ENCODE measurements around the gene TOR4A.

Gene TOR4A

DNA sequence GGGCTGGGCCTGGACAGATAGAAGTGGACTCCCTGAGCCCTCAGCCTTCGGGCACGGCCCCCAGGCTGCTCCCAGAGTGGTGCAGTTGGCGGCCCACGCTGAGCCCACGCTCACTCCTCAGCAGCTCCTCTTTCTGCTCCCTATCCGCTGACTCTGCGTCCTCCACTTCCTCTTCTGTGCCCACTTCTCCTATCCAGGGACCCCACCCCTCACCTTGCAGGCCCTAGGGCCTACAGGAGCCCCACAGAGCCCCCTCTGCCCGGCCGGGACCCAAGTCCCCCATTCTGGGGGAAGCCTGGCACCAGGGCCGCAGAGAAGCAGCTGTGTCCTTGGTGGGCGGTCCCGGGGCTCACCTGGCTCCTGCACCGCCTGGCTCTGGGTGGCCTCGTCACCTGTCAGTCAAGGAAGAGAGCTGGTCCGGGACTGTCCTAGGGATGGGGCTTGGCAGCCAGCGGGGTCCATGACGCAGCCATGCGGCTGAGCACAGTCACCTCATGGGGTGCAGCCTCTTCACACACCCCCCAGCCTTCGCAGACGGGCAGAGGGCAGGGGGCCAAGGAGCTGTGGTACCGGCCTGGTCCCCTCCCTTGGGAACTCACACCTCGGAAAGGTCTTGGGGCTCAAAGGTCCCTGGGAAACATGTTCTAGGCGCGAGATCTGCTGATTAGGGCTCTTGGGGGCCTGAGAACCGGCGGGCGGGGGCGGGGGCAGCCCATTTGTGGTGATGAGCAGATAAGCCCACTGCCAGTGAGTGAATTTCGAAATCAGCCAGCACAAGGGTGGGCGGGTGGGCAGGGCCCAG is 29.9 kb downstream of the TOR4A start:
- DNase-seq (ENCODE audit: low read depth): no peak

DNA sequence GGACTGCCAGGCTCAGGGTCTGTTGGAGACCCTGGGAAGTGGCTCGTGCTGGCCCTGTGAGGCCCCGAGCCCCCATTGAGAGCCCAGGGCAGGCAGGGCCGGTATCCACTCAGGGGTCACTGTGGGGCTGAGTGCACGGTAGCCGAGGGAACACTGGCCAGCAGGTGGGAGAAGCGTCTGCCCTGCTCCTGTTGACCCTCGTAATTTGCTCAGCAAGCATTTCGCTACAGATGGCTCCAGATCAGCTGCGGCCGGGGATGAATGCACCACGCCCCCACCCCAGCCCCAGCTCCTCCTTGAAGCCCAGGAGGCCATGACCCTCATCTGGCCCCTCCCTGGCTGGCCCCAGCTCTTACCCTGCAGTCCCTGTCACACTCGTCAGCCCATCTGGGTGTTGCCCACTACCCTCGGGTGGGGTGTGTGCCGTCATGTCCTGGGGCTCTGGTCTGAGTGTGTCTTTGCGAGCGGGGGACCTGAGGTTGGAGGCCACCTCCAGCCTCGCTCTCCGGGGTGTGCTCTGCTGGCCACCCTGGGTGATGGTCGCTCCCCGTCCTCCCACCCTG is 30.6 kb downstream of the TOR4A start:
- DNase-seq (ENCODE audit: low read depth): no peak

DNA sequence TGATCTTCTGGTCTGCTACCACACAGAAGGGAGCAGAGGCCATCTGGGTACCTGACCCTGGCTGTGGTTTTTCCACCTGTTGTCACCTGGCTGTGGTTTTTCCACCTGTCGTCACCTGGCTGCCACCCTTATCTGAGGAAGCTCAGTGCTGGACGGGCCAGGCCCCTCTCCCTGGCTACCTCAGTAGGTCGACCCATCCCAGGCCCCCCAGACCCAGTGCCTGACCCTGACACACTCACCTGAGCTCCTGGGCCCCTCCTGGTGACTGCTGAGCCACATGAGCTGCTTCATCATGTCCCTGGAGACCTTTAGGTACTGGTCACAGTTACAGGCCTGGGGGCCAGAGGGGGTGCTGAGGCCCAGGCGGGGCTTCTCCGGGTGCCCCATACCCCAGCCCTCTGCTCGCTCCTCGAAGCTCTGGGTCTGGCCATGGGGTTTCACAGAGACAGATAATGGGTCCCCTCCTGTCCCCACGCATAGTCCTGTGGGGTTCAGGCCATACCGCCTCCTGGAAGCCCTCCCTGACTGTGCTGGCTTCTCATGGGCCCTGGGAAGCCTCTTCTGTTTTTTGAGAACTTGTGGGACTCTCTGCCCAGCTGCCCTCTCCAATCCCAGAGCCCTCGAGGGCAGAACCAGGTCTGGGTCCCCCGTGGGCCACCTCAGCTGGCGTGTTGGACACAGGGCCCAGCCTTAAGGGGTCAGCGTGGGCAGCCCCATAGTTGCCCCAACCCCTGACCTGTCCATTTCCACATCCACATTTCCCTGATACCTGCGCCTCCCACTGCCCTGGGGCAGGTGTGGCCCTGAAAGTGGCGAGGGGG is 32.1 kb downstream of the TOR4A start:
- no peak for DNase-seq (ENCODE audit: low read depth)

DNA sequence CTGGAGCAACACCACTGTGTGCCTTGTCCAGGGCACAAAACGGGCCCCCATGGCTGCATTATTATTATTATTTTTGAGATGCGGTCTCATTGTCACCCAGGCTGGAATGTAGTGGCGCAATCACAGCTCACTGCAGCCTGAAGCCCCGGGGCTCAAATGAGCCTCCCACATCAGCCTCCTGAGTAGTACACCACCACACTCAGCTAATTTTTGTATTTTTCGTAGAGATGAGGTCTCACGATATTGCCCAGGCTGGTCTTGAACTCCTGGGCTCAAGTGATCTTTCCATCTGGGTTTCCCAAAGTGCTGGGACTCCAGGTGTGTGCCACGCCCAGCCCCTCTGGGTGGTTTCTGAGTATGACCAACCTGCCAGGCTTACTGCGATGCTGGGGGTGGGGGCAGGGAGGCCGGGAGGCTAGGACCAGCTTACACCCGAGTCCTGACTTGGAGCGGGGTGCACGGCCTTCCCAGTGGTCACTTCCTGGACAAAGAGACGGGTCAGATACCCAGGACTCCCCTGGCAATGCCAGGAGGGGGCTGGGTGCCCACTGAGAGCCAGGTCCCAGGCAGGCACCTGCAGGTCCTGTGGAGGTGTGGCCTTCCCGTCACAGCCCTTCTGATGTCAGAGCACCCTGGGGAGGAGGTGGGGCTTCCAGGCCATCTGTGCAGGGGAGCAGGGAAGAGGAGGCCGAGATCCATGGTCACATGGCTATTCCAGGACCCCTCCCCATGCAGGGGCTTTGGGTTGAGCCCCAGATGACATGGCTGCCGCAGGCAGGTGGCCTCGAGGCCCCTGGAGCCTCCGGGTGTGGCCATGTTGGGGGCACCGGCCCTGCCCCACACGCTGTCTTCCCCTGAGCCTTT is 32.9 kb downstream of the TOR4A start:
- no peak for DNase-seq (ENCODE audit: low read depth)

DNA sequence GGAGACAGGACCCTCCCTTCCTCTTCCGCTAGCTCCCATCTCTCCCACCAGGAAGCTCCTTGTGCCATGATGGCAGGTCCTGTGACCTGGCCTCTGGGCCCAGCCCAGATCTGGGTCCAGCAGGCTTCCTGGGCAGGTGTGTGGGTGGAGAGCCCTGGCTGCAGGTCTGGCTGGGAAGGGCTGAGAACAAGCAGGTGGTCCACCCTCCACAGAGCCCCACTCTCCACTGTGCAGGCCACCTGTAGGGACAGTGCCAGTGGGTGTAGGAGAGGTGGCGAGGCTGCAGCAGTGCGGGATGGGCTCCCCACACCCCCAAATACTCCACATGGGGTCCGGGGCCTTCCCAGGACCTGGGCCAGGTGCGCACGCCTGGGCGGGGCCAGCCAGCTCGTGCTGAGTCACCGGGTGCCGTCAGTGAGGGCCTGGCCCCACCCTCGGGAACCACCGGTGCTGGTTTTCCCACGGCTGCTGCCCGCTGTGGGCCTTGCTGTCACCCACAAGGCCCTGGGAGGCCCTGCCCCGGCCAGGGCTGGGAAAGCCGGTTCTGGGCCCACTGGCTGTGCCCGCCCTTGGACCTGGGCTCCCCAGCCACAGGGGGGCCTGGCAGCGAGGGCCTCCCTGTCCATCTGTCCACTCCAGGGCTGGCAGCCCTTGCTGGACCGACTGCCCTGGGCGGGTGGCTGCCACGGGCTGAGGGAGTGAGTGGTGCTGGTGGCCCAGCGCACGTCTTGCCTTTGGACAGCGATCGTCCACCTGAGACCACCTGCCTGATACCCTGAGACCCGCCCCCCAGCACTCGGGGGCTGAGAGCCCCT is 33.9 kb downstream of the TOR4A start:
- DNase-seq (ENCODE audit: low read depth): no peak

DNA sequence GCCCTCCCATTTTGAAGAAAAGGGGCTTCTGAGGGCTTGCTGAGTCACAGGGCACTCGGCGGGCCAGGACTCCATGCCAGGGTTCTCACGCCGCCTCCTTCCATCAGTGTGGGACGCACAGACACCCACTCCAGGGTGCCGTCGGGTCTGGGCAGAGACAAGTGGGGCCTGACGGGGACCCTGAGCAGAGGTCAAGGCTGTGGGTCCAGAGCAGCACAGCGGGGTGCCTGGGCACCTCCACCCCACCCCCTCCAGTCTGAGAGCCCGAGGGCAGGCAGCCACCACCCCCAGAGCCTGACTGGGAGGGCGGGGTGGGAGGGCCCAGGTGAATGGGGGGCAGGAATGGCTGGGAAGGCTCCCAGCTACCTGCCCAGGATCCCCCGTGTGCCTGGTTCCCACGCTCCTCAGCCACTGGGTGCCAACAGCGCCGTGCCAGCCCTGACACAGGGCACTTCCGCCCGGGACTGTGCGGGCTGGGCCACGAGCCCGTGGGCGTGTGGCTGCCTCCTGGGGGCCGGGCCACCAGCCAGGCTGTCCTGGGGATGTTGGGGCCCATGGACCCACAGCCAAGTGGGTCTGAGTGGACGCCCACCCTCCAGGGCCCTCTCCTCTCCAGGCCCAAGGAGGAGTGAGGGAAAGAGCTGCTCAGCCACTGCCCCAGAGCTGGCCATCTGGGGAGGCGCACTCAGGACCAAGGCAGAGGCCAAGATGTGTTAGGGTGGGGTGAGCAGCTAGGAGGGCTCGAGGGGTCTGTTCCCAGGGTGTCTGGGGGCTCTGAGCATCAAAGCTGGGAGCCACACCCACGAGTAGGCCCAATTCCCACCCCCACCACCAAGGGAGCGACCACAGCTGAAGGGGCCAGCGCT is 34.7 kb downstream of the TOR4A start:
- DNase-seq (ENCODE audit: low read depth): no peak

DNA sequence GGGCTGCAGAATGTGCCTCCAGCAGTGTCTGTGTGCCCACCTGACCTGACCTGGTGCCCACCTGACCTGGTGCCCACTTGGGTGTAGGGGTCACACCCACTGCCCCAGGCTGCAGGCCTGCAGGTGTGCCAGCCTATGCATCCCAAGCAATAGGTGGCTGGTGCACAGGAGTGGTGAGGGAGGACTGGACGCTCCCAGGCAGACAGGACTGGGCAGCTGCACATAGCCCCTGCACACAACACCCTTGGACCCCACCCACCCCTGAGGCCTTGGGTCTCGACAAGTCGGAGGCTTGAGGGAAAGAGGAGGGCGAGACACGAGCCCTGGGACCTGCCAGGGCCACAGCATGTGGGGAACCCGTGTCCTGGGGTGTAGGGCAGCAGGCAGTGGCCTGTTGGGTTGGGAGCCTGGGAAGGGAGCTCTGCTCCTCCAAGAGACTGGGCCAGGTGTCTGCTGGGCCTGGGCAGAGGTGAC is 35.4 kb downstream of the TOR4A start:
- DNase-seq (ENCODE audit: low read depth): no peak

DNA sequence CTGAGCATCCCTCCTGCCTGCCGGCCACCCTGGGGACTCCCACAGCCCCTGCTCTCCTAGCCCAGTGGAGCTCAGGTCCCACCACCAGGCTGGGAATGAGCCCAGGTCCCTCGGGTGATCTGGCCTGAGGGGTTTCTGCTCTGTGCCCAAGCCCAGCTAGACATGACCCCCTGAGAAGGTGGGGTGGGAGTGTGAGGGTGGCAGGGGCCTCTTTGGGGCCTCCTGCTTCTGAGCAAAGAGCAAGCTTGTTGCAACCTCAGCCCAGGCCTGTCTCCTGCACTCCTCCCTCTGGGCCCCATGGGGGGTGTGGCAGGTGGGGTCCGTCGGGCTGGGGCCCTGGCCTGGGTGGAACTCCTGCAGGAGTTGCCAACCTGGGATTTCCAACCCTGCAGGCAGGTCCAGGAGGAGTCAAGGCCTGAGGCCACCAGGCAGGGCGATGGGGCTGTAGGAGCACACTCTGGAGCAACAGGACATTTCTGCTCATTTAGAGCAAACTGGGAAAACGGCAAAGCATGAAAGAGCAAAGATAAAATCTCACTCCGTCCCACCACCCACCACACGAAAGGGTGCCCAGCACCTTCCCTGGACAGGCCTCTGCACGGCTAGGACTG is 35.9 kb downstream of the TOR4A start:
- no peak for DNase-seq (ENCODE audit: low read depth)

DNA sequence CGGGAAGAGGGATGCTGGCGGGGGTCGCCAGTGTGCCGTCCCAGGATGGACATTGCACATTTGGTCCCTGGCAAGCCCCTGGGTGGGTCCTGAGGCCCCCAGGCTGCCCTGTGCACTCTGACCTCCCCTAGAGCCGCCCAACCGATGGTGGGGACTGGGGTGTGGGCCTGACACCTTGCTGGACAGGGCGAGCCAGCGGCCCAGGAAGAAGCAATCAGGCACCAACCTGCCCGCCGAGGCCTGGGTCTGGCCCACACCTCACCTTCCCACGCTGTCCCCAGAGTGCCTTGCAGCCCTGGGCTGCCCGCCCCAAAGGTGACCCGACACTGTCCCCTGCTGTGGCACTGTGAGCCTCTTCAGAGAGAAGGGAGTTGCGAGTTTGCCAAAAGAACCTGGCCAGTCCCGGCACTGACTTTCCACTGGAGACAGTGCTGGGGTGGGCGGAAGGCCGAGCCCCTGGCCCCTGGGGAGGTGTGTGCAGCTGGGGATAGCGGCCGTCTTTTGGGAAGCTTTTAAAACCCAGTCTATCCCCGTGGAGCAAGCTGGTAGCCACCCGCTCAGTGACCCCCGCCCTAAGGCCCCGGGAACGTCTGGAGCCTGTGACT is 36.5 kb downstream of the TOR4A start:
- DNase-seq (ENCODE audit: low read depth): no peak

DNA sequence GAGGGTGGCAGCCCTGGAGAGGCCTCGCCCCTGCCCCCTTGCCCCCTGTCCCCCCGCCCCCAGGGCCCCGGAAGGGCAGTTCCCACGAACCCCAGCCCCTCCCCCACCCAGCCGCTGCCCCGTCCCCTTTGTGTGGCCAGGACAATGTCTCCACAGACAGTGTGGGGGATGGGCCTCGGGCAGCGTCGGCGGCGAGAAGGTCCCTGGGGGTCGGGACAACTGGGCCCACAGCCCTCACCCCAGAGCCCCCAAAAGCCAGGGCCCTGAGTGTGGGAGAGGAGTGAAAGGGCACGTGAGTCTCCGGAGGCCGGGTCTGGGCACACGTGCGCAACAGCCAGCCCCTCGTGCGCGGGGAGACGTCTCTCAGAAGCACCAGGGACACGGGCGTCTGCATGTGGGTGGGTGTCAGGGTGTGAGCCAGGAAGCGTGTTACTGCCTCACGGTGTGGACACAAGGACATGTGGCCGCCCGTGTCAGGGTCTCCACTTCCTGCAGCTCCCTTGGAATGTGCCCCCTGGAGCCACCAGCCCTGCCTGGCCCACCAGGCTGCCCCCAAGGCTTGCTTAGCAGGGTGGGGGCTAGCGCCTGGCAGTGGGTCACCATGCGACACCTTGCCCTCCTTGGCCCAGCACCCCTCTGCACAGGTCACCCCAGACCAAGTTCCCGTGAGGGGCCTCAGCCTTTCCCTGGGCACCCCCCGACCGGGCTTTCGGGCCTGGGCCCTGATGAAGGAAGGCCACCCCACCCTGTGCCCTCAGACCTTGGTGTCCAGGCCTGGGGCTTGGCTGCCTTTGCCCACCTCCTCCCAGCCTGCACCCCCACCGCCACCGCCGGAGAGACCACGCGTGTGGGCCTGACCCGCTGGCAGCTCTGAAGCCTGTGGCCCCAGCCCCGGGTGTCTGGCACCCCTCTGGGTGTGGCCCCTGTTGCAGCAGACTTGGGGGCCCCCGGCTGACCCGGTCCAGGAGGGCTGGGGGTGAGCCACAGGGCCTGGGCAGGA is 37.3 kb downstream of the TOR4A start:
- DNase-seq (ENCODE audit: low read depth): no peak

DNA sequence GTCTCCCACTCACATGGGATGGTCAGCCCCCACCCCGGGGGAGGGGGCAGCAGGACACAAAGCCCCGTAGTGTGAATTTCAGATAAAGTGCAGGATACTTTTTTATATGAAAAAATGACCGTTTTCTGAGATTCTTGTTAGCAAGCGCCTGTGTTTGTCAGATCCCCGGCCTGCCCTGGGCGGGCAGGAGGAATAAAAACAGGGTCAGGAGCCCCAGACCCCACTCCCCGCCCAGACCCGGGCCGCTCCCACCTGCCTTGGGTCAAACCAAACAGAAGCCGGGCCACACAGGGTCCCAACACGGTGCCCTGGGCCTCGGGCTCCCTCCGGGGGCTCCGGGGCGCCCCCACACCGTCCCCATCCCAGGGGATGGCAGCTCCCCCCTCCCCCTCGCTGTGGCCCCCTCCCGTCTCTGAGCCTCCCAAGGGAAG is 38.1 kb downstream of the TOR4A start:
- DNase-seq (ENCODE audit: low read depth): no peak

DNA sequence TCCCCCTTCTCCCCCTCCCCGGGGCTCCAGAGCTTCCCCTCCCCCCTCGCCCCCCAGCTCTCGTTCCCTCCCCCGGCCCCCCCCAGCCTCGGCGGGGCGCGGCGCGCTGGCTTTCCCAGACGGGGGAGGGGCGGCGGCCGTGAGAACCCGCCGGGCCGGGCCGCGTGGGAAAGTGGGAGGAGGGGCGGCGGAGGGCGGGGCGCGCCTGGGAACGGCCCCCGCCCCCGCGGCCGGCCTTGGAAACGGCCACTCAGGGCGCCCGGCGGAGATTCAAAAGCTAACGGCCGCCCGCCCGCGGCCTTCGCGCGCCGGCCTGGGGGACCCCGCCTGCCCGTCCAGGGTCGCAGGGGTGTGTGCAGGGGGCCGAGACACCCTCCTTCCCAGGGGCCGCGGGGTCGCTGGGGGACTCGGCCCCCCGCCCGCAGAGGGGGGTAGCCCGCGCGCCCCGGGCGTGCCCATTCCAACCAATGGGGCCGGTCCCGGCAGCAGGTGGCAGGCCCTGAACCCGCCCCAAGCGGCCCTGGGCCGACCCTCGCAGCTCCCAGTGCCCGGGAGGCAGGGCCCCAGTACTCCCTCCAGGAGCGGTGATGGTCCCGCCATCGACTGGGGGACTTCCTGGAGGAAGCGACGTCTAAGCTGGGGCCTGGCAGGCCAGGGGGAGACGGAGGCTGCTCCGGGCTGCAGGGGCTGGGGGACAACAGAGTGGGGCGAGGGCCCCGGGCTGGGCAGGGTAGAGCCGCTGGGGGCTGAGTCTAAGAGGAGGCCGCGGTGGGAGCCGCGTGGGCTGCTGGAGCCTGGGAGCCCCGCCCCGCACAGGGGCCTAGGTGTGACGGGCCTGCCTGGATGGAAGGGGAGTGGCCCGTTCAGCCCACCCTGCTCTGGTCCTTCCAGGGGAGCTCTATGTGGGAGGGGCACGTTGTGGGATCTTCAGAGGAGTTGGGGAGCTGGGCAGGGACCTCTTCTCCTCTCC is 38.8 kb downstream of the TOR4A start:
- DNase-seq (ENCODE audit: low read depth): no peak

DNA sequence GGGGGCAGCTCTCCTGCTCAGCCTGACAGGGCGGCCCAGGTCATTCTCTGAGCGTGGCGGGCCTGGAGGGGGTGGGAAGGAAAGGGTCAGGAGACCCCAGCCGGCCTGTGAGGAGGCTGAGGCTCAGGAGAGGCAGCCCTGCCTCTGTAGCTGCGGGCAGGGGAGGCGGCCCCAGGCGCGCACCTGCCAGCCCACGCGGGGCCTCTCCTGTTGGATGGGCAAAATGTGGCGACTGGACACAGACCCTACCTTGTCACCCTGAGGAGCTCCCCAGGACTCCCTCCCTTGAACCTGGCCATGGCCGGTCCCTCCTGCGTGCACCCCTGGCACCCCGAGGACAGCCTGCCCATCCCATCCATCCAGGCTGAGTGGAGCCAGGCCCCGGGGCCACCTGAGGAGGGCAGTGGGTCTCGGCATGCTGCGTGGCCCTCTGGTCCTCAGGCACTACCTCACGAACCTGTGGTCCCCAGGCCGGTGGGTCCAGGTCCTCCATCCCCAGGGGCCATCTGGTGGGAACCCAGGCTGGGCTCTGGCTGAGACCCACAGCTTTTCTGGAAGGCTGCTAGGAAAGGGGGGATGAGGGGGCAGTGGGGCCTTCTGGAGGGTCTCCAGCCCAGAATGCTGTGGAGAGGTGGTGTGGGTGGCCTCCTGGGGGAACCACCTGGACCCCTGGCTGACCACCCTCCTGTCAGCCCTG is 39.6 kb downstream of the TOR4A start:
- no peak for DNase-seq (ENCODE audit: low read depth)

DNA sequence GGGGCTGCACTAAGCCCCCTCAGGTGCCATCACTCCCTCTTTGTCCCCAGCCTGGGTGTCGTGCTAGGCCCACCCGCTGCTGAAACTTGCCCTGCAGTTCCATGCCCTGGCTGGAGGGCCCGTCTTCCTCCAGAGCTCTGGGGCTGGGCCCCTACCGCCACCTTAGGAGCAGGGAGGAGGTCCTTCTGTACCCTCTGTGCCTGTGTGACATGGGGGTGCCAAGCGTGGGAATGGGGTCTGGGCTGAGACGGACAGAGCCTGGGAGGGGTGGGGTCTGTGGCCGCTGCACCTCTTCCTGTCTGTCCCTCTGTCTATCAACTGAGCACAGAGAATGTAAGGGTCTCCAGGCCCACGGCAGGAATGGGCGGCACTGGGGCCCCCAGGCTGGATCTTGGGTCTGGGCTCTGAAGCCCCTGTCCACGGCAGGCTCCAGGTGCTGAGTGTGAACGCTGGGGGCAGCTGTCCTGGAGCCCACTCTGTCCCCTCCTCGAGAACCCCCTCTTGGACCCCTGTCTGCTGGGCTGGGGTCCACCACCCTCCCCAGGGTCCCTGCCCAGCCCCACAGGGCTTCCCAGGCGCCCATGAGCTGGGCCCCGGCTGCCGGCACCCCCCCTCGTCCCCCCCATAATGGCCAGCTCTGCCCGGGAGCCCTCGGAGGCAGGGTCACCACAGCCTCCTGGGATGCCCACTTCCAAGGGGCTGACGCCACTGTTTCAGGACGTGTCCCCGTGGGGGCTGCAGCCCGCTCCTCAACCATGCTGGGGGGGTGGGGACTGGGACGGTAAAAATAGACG is 40.4 kb downstream of the TOR4A start:
- DNase-seq (ENCODE audit: low read depth): no peak

DNA sequence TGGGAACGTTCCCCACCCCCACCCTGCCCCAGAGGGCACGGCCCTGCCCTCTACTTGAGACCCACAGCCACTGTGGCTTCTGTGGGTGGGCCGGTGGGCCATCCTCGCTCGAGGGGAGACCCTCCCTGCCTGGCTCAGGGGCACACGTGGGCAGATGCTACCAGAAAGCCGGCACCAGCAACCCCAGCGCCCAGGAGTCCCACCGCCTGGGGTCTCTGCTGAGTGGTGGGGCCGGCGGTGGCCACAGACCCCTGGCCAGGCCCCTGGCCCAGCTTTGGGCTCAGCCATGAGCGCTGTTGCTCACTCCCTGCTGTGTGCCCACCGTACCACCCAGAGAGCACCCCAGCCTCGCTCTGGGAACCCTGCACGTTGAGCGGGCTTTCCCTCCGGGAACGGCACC is 41.1 kb downstream of the TOR4A start:
- no peak for DNase-seq (ENCODE audit: low read depth)
